HFFc6 (cell line): ENCODE results near the gene DLEC1. TPM values are rescaled to one million over a fixed set of nuclear protein-coding genes. Genes with fewer than 3 reads are reported as not detected.

Experiments used
- DNase-seq: peaks from one replicate; pipeline ENCODE4 v3.0.0-alpha.2; 2018
- H3K27ac Mint-ChIP-seq: 2 replicates; pipeline ENCODE4 v1.8.0; 2020; ENCODE audit warnings: mild to moderate bottlenecking, mixed read lengths
- H3K27me3 Mint-ChIP-seq: 2 replicates; pipeline ENCODE4 v1.8.0; 2021; ENCODE audit warnings: mild to moderate bottlenecking, moderate library complexity, mixed read lengths; ENCODE audit not compliant: insufficient read depth
- H3K36me3 Mint-ChIP-seq: 2 replicates; pipeline ENCODE4 v1.8.0; 2021; ENCODE audit warnings: low read depth, mixed read lengths
- H3K4me1 Mint-ChIP-seq: 2 replicates; pipeline ENCODE4 v1.8.0; 2020; ENCODE audit warnings: low read depth, mixed read lengths
- H3K4me3 Mint-ChIP-seq: 2 replicates; pipeline ENCODE4 v1.8.0; 2020; ENCODE audit warnings: mild to moderate bottlenecking, moderate library complexity, mixed read lengths
- H3K9me3 Mint-ChIP-seq: 2 replicates; pipeline ENCODE4 v1.8.0; 2020; ENCODE audit warnings: mild to moderate bottlenecking, mixed read lengths
- total RNA-seq, 6 experiments: library from RNA; stranded (reverse); fragmentation: NEBNext Ultra II Directional; extraction: Animal tissue kit (Norgen Biotek cat#: 25700); gene quantifications; 2 replicates in 1 of 6; 3 replicates in 5 of 6; pipeline ENCODE4 v1.2.3, GENCODE V29; 2021
- TF ChIP-seq, protein P1 (sequence below): fragments of 200-600 bp; sonication (generic); IDR thresholded peaks from 2 replicates; pipeline ENCODE4 v1.5.0; 2021; ENCODE audit warnings: antibody characterized with exemption, mild to moderate bottlenecking

The DLEC1 gene
- total RNA-seq, 6 experiments from 2014 or later: 0.05 TPM; not detected in 5

DNA sequence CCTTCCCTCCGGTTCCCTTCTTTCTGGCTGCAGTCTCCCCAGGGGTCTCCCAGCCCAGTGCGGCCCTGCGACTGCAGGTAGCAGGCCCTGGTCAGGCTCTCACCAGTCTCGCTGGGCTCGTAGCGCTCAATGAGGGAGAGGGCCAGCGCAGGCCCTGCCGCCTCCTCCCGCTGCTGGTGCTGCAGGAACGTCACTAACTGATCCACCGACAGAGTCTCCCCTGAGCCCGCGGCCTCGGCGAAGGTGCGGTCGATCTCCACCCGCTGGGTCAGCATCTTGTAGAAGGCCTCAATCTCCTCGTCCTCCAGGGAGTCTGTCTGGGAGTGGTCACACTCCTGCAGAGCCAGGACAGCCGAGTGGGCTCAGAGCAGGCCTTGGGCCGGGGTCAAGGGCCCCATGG lies 27.9 kb upstream of the DLEC1 start:
- Mint-ChIP-seq H3K36me3 (peaks cover 19% of the 10 kb centered on the region), H3K4me3 (no peak overlapping the region), H3K27ac (no peak overlapping the region), H3K9me3 (no peaks in the 10 kb centered on the region), H3K4me1 (no peaks in the 10 kb centered on the region), H3K27me3 (peaks cover 2% of the 10 kb centered on the region; the same call in 1 of the 2 replicates)
- no peak for DNase-seq
- TF ChIP-seq, protein P1, sequence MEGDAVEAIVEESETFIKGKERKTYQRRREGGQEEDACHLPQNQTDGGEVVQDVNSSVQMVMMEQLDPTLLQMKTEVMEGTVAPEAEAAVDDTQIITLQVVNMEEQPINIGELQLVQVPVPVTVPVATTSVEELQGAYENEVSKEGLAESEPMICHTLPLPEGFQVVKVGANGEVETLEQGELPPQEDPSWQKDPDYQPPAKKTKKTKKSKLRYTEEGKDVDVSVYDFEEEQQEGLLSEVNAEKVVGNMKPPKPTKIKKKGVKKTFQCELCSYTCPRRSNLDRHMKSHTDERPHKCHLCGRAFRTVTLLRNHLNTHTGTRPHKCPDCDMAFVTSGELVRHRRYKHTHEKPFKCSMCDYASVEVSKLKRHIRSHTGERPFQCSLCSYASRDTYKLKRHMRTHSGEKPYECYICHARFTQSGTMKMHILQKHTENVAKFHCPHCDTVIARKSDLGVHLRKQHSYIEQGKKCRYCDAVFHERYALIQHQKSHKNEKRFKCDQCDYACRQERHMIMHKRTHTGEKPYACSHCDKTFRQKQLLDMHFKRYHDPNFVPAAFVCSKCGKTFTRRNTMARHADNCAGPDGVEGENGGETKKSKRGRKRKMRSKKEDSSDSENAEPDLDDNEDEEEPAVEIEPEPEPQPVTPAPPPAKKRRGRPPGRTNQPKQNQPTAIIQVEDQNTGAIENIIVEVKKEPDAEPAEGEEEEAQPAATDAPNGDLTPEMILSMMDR: no peak

DNA sequence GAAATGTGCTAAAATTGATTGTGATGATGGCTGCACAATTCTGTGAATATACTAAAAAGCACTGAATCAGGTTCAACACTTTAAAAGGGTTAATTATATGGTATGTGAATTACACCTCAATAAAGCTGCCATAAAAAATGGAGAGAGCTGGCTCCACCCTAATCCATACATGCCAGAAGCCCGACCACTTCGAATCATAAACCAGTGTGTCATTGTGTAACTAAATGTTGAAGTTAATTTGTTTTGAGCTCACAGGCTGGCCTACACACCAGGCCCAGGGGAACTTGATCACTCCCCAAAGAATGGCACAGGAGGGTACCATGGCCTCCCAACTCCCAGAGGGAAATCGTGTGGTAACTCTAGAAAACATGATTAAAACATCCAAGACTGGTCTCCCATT lies 23.5 kb upstream of the DLEC1 start:
- Mint-ChIP-seq H3K36me3 (peaks cover 28% of the 10 kb centered on the region), H3K27me3 (peaks cover 2% of the 10 kb centered on the region; the same call in 1 of the 2 replicates), H3K9me3 (no peaks in the 10 kb centered on the region), H3K4me1 (no peaks in the 10 kb centered on the region), H3K27ac (no peak overlapping the region), H3K4me3 (no peak overlapping the region)
- TF ChIP-seq, protein P1: no peak
- no peak for DNase-seq

DNA sequence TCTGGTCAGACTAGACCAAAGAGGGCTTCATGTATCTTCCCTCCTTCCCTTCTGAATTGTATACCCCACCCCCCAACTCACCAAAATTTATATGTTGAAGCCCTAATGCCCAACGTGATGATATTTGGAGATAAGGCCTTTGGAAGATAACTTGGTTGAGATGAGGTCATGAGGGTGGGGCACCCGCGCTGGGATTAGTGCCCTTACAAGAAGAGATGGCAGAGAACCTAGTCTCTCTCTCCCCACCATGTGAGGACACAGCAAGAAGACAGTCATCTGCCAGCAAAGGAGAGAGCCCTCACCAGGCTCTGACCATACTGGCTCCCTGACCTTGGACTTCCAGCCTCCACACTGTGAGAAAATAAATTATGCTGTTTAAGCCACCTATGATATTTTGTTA lies 23.0 kb upstream of the DLEC1 start:
- no peak overlapping the region for H3K4me3 Mint-ChIP-seq
- no peak overlapping the region for H3K27ac Mint-ChIP-seq
- H3K27me3 Mint-ChIP-seq: 0 out of 2 replicates have a peak, but pooled peaks cover 2% of the 10 kb centered on the region
- peaks cover 28% of the 10 kb centered on the region for H3K36me3 Mint-ChIP-seq
- no peaks in the 10 kb centered on the region for H3K4me1 Mint-ChIP-seq
- DNase-seq: no peak
- H3K9me3 Mint-ChIP-seq: no peaks in the 10 kb centered on the region
- TF ChIP-seq, protein P1: no peak

DNA sequence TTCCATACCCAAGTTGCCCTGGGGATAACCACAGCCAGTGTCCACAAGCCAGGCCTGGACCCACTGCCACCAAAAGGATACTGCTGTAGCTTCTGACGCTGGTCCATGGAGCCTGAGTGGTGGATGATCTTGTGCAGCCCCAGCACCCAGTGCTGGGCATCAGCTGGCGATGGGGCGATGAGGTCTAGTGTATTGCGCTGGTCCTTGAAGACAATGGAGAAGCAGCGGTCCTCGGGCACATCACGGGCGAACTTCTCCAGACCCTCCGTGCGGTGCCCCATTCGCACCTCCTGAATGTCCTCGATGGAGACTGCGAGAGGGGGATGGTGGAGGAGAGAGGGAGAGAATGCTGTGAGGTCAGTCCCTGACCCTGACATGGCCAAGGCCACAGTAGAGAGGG lies 22.6 kb upstream of the DLEC1 start:
- Mint-ChIP-seq H3K36me3 (peaks cover 28% of the 10 kb centered on the region), H3K4me3 (no peak overlapping the region), H3K9me3 (no peaks in the 10 kb centered on the region), H3K4me1 (no peaks in the 10 kb centered on the region), H3K27ac (no peak overlapping the region), H3K27me3 (0 out of 2 replicates have a peak, but pooled peaks cover 2% of the 10 kb centered on the region)
- DNase-seq: no peak
- TF ChIP-seq, protein P1: no peak

DNA sequence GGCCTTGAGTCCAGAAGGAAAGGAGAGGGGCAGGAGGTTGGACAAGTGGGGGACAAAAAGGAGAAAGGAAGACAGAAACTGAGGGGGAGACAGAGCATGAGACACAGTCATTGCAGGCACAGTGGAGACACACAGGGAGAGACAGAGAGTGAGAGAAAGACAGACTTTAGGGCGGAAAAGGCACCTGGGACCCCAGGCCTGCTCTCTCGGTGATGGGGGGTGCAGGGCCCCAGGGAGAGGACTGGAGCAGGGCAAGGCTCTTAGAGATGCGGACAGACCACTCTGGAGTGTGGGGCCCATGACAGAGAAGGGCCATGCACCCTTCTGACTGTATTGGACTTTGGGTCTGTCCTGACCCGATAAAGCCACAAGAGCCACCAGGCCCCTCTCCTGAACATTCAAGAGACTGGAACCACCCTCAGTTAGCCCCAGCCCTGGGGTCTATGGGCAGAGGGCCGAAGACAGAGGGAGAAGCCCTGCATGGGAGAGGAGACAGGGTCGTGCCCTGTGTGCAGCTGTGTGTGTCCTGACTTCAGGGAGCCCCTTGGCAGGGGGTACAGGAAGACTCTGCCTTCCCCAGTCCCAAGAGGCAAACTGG lies 22.1 kb upstream of the DLEC1 start:
- DNase-seq: no peak
- no peak overlapping the region for H3K4me3 Mint-ChIP-seq
- no peaks in the 10 kb centered on the region for H3K4me1 Mint-ChIP-seq
- no peaks in the 10 kb centered on the region for H3K9me3 Mint-ChIP-seq
- no peak overlapping the region for H3K27ac Mint-ChIP-seq
- H3K36me3 Mint-ChIP-seq: peaks cover 28% of the 10 kb centered on the region
- TF ChIP-seq, protein P1: no peak
- H3K27me3 Mint-ChIP-seq: 0 out of 2 replicates have a peak, but pooled peaks cover 2% of the 10 kb centered on the region
